H9 (cell line): ENCODE measurements around the gene IQSEC1. TPM values are rescaled to one million over a fixed set of nuclear protein-coding genes. Genes with fewer than 3 reads are reported as not detected.

ENCODE experiments used
- DNase-seq: peaks from one replicate; pipeline ENCODE4 v3.0.0-alpha.2; 2017
- H2AFZ ChIP-seq: one replicate; pipeline ENCODE4 v1.6.1; 2013; ENCODE audit warnings: mild to moderate bottlenecking, low read length, control low read depth, moderate library complexity
- H2AK5ac ChIP-seq: 2 replicates; pipeline ENCODE4 v1.6.1; 2013; ENCODE audit warnings: low read length, control low read depth, mixed read lengths; ENCODE audit not compliant: insufficient read length
- H2BK120ac ChIP-seq: one replicate; pipeline ENCODE4 v1.6.1; 2013; ENCODE audit warnings: low read depth, mild to moderate bottlenecking, low read length, control low read depth, inconsistent platforms; ENCODE audit not compliant: poor library complexity, severe bottlenecking
- H2BK12ac ChIP-seq: 2 replicates; pipeline ENCODE4 v1.6.1; 2013; ENCODE audit warnings: low read length, control low read depth, mixed read lengths, low read depth; ENCODE audit not compliant: insufficient read length
- H2BK15ac ChIP-seq: 2 replicates; pipeline ENCODE4 v1.6.1; 2013; ENCODE audit warnings: low read depth, low read length, control low read depth
- H2BK20ac ChIP-seq: one replicate; pipeline ENCODE4 v1.6.1; 2013; ENCODE audit warnings: low read depth, mild to moderate bottlenecking, low read length, control low read depth, inconsistent platforms; ENCODE audit not compliant: poor library complexity, severe bottlenecking
- H2BK5ac ChIP-seq: 2 replicates; pipeline ENCODE4 v1.6.1; 2013; ENCODE audit warnings: low read length, control low read depth, mixed read lengths; ENCODE audit not compliant: insufficient read length
- H3K14ac ChIP-seq: 2 replicates; pipeline ENCODE4 v1.6.1; 2013; ENCODE audit warnings: low read length, control low read depth; ENCODE audit not compliant: insufficient read depth
- H3K18ac ChIP-seq: 2 replicates; pipeline ENCODE4 v1.6.1; 2013; ENCODE audit warnings: low read depth, mild to moderate bottlenecking, mixed read lengths, low read length, control low read depth; ENCODE audit not compliant: insufficient read length
- H3K23ac ChIP-seq: 2 replicates; pipeline ENCODE4 v1.6.1; 2013; ENCODE audit warnings: low read length, control low read depth, mixed read lengths, low read depth; ENCODE audit not compliant: insufficient read length
- H3K23me2 ChIP-seq: 2 replicates; pipeline ENCODE4 v1.6.1; 2013; ENCODE audit warnings: low read depth, mild to moderate bottlenecking, mixed read lengths, low read length, control low read depth; ENCODE audit not compliant: insufficient read length, poor library complexity, severe bottlenecking
- H3K27ac ChIP-seq: 2 replicates; pipeline ENCODE4 v1.5.1; 2013; ENCODE audit warnings: low read length, control low read depth, mixed read lengths, low read depth; ENCODE audit not compliant: insufficient read length
- H3K27me3 ChIP-seq: 2 replicates; pipeline ENCODE4 v1.6.1; 2013; ENCODE audit warnings: low read length, control low read depth, inconsistent platforms; ENCODE audit not compliant: insufficient read depth
- H3K4ac ChIP-seq: 2 replicates; pipeline ENCODE4 v1.6.1; 2013; ENCODE audit warnings: low read depth, mild to moderate bottlenecking, control low read depth, inconsistent platforms, low read length, moderate library complexity
- H3K4me1 ChIP-seq: 2 replicates; pipeline ENCODE4 v1.6.1; 2013; ENCODE audit warnings: low read length, control low read depth, inconsistent platforms; ENCODE audit not compliant: insufficient read depth
- H3K4me2 ChIP-seq: 2 replicates; pipeline ENCODE4 v1.6.1; 2013; ENCODE audit warnings: low read length, control low read depth, mixed read lengths; ENCODE audit not compliant: insufficient read length, insufficient read depth
- H3K56ac ChIP-seq: 2 replicates; pipeline ENCODE4 v1.6.1; 2013; ENCODE audit warnings: low read depth, mild to moderate bottlenecking, mixed read lengths, low read length, control low read depth; ENCODE audit not compliant: insufficient read length
- H3K79me1 ChIP-seq: 2 replicates; pipeline ENCODE4 v1.6.1; 2013; ENCODE audit warnings: low read depth, mild to moderate bottlenecking, moderate library complexity, low read length, control low read depth, inconsistent platforms; ENCODE audit not compliant: insufficient read depth, poor library complexity, severe bottlenecking
- H3K79me2 ChIP-seq: 2 replicates; pipeline ENCODE4 v1.6.1; 2013; ENCODE audit warnings: low read length, control low read depth, inconsistent platforms; ENCODE audit not compliant: insufficient read depth
- H3K9ac ChIP-seq: 2 replicates; pipeline ENCODE4 v1.6.1; 2013; ENCODE audit warnings: low read length, control low read depth, mixed read lengths; ENCODE audit not compliant: insufficient read length; ENCODE audit errors: extremely low read depth
- H3K9me3 ChIP-seq: one replicate; pipeline ENCODE4 v1.6.1; 2013; ENCODE audit warnings: low read depth, low read length, inconsistent platforms; ENCODE audit not compliant: control insufficient read depth
- H3T11ph ChIP-seq: one replicate; pipeline ENCODE4 v1.6.1; 2013; ENCODE audit warnings: mild to moderate bottlenecking, low read length, control low read depth, inconsistent platforms
- H4K20me1 ChIP-seq: one replicate; pipeline ENCODE4 v1.6.1; 2013; ENCODE audit not compliant: control insufficient read depth, insufficient read length, insufficient read depth
- H4K5ac ChIP-seq: 2 replicates; pipeline ENCODE4 v1.6.1; 2013; ENCODE audit warnings: low read depth, mild to moderate bottlenecking, mixed read lengths, low read length, control low read depth; ENCODE audit not compliant: insufficient read length
- H4K8ac ChIP-seq: replicated peaks from 2 replicates; pipeline ENCODE4 v1.6.1; 2013; ENCODE audit warnings: low read length, control low read depth, mixed read lengths, low read depth; ENCODE audit not compliant: insufficient read length
- H4K91ac ChIP-seq: 2 replicates; pipeline ENCODE4 v1.6.1; 2013; ENCODE audit warnings: low read depth, mild to moderate bottlenecking, moderate library complexity, mixed read lengths, low read length, control low read depth; ENCODE audit not compliant: insufficient read length
- H3K27ac Mint-ChIP-seq, 3 experiments: 2 replicates in 2 of 3; 3 replicates in 1 of 3; pipeline ENCODE4 v1.8.0; 2020 to 2021; ENCODE audit warnings: mixed read lengths in 3 of 3, mild to moderate bottlenecking in 1 of 3, moderate library complexity in 1 of 3
- H3K27me3 Mint-ChIP-seq: 2 replicates; pipeline ENCODE4 v1.8.0; 2021; ENCODE audit warnings: low read depth, mild to moderate bottlenecking, moderate library complexity, mixed read lengths
- H3K36me3 Mint-ChIP-seq, 3 experiments: 2 replicates in 2 of 3; 3 replicates in 1 of 3; pipeline ENCODE4 v1.8.0; 2020 to 2021; ENCODE audit warnings: low read depth in 3 of 3, mixed read lengths in 3 of 3; ENCODE audit not compliant: insufficient read depth in 1 of 3
- H3K4me1 Mint-ChIP-seq, 2 experiments: 2 replicates each; pipeline ENCODE4 v1.8.0; 2020; ENCODE audit warnings: mixed read lengths in 2 of 2
- H3K4me3 Mint-ChIP-seq, 2 experiments: 2 replicates in 1 of 2; 3 replicates in 1 of 2; pipeline ENCODE4 v1.8.0; 2020 to 2021; ENCODE audit warnings: mild to moderate bottlenecking in 2 of 2, mixed read lengths in 2 of 2, moderate library complexity in 1 of 2
- H3K9me3 Mint-ChIP-seq, 2 experiments: 2 replicates in 1 of 2; 3 replicates in 1 of 2; pipeline ENCODE4 v1.8.0; 2020; ENCODE audit warnings: mild to moderate bottlenecking in 2 of 2, mixed read lengths in 2 of 2, moderate library complexity in 1 of 2
- WGBS: extraction: QIAGEN DNeasy Blood & Tissue Kit; methylation state at CpG from one replicate; pipeline ENCODE4 v1.1.7; 2013; ENCODE audit warnings: missing lambda C conversion rate, low lambda C conversion rate, mixed read lengths; ENCODE audit not compliant: insufficient read length; ENCODE audit errors: extremely low coverage; 5-methylcytosine and 5-hydroxymethylcytosine counted together
- total RNA-seq: library from RNA; stranded (reverse); gene quantifications from 2 replicates; pipeline ENCODE4 v1.2.1, GENCODE V29; 2021
- TF ChIP-seq, protein P1 (sequence below): fragments of 200-600 bp; sonication (generic); conservative IDR thresholded peaks from 3 replicates; pipeline ENCODE4 v1.8.0; 2021; ENCODE audit warnings: antibody characterized with exemption, mild to moderate bottlenecking

Gene IQSEC1
- total RNA-seq, 1 experiment from 2014 or later, result 19.1 TPM

DNA sequence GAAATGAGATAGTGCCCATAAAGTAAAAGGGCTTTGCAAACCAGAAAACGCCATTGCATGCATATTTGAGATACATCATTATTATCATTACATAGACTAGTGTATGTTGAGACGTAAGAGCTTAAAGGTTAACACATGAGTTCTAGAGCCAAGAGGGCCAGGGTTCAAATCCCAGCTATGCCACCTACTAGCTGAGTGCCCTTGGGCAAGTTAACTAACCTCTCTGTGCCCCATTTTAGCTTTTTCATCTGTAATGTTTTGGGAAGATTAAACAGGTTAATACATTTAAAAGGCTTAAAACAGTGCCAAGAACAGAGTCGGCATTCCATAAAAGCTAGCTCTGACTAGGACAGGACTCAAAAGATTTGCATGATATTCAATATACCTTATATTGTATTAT lies 22.8 kb downstream of the IQSEC1 start:
- no peak overlapping the region for H3K14ac ChIP-seq
- no peak overlapping the region for H4K5ac ChIP-seq
- H2BK120ac ChIP-seq, result no peak overlapping the region
- no peak overlapping the region for H3T11ph ChIP-seq
- no peak for DNase-seq
- no peaks in the 10 kb centered on the region for H3K4me1 ChIP-seq
- H4K8ac ChIP-seq, result no peak overlapping the region
- H2BK12ac ChIP-seq, result no peak overlapping the region
- no peaks in the 10 kb centered on the region for H3K23me2 ChIP-seq
- TF ChIP-seq, protein P1, sequence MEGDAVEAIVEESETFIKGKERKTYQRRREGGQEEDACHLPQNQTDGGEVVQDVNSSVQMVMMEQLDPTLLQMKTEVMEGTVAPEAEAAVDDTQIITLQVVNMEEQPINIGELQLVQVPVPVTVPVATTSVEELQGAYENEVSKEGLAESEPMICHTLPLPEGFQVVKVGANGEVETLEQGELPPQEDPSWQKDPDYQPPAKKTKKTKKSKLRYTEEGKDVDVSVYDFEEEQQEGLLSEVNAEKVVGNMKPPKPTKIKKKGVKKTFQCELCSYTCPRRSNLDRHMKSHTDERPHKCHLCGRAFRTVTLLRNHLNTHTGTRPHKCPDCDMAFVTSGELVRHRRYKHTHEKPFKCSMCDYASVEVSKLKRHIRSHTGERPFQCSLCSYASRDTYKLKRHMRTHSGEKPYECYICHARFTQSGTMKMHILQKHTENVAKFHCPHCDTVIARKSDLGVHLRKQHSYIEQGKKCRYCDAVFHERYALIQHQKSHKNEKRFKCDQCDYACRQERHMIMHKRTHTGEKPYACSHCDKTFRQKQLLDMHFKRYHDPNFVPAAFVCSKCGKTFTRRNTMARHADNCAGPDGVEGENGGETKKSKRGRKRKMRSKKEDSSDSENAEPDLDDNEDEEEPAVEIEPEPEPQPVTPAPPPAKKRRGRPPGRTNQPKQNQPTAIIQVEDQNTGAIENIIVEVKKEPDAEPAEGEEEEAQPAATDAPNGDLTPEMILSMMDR, result no peak
- H3K9me3 ChIP-seq, result no peaks in the 10 kb centered on the region
- H3K27ac ChIP-seq, result no peak overlapping the region
- no peaks in the 10 kb centered on the region; the same call in 1 of the 2 replicates for H3K27me3 Mint-ChIP-seq
- no peaks in the 10 kb centered on the region for H3K79me1 ChIP-seq
- no peak overlapping the region for H3K4me3 Mint-ChIP-seq
- no peak overlapping the region for H2BK5ac ChIP-seq
- no peak overlapping the region for H3K4me2 ChIP-seq
- H3K4me1 Mint-ChIP-seq, result peaks cover 9 to 13% of the 10 kb centered on the region in 2 experiments
- no peaks in the 10 kb centered on the region for H4K20me1 ChIP-seq
- no peaks in the 10 kb centered on the region; a peak in 1 of 5 replicates for H3K9me3 Mint-ChIP-seq
- no peak overlapping the region for H3K56ac ChIP-seq
- H4K91ac ChIP-seq, result no peak overlapping the region
- H3K27me3 ChIP-seq, result no peaks in the 10 kb centered on the region
- H3K23ac ChIP-seq, result no peak overlapping the region
- no peak overlapping the region for H2BK15ac ChIP-seq
- H3K9ac ChIP-seq, result no peak overlapping the region
- no peaks in the 10 kb centered on the region for H3K79me2 ChIP-seq
- H2AFZ ChIP-seq, result no peak overlapping the region
- no peak overlapping the region for H3K27ac Mint-ChIP-seq
- H2AK5ac ChIP-seq, result no peak overlapping the region
- no peak overlapping the region for H2BK20ac ChIP-seq
- H3K18ac ChIP-seq, result no peak overlapping the region
- WGBS, result no CpG with 5 or more reads among the region's 3 CpGs
- H3K4ac ChIP-seq, result no peak overlapping the region
- no peaks in the 10 kb centered on the region for H3K36me3 Mint-ChIP-seq
